ENCODE data around the gene ZFAND3.

GRCh38 chr6:38180586-38180985, 361.1 kb downstream of the ZFAND3 start:
- TF ChIP-seq USF1 (IDR thresholded peaks at IDR 0.05; ENCODE audit: borderline replicate concordance, low read depth) (no peak), MAX (IDR thresholded peaks at IDR 0.05; ENCODE audit: low read depth) (no peak), FOXM1 (IDR thresholded peaks at IDR 0.05; ENCODE audit: low read depth) (no peak), ZBTB33 (IDR thresholded peaks at IDR 0.05; ENCODE audit: borderline replicate concordance, low read depth) (no peak), CTCF (IDR thresholded peaks at IDR 0.05) (no peak), REST (IDR thresholded peaks at IDR 0.05; ENCODE audit: low read depth, low read length) (no peak)

Measured in SK-N-SH (cell line).